HG02884 (cell line): ENCODE measurements around the gene PCSK6.

Source experiments
- ATAC-seq: cut with Tn5 transposase; IDR thresholded peaks from one replicate; pipeline ENCODE4 v1.9.1; 2021; ENCODE audit warnings: mild to moderate bottlenecking, moderate library complexity; ENCODE audit not compliant: unreplicated experiment

PCSK6 gene

GRCh38 chr15:101499863-101500713, 10.6 kb upstream of the PCSK6 start:
- ATAC-seq: no peak

- ATAC-seq: no peak
Observed at GRCh38 chr15:101498717-101499480, 9.4 kb upstream of the PCSK6 start.

- no peak for ATAC-seq
Observed at GRCh38 chr15:101498076-101498716, 8.7 kb upstream of the PCSK6 start.

- ATAC-seq: no peak
Observed at GRCh38 chr15:101497484-101498034, 8.1 kb upstream of the PCSK6 start.

GRCh38 chr15:101497017-101497416, 7.5 kb upstream of the PCSK6 start:
- ATAC-seq: no peak

GRCh38 chr15:101496198-101496986, 6.9 kb upstream of the PCSK6 start:
- ATAC-seq: no peak

- ATAC-seq: no peak
Observed at GRCh38 chr15:101495334-101496197, 6.1 kb upstream of the PCSK6 start.

- no peak for ATAC-seq
Observed at GRCh38 chr15:101494251-101494796, 4.8 kb upstream of the PCSK6 start.

GRCh38 chr15:101492766-101493692, 3.5 kb upstream of the PCSK6 start:
- ATAC-seq: no peak

GRCh38 chr15:101491734-101492640, 2.5 kb upstream of the PCSK6 start:
- ATAC-seq: no peak

- no peak for ATAC-seq
Observed at GRCh38 chr15:101490922-101491733, 1.6 kb upstream of the PCSK6 start.

GRCh38 chr15:101490408-101490891, 943 bp upstream of the PCSK6 start:
- no peak for ATAC-seq

GRCh38 chr15:101489237-101489598, 289 bp downstream of the PCSK6 start:
- ATAC-seq: no peak

- ATAC-seq: no peak
Observed at GRCh38 chr15:101488300-101489164, 975 bp downstream of the PCSK6 start.

GRCh38 chr15:101486696-101487459, 2.6 kb downstream of the PCSK6 start:
- ATAC-seq: no peak
